ENCODE data around the gene SPART.

DNA sequence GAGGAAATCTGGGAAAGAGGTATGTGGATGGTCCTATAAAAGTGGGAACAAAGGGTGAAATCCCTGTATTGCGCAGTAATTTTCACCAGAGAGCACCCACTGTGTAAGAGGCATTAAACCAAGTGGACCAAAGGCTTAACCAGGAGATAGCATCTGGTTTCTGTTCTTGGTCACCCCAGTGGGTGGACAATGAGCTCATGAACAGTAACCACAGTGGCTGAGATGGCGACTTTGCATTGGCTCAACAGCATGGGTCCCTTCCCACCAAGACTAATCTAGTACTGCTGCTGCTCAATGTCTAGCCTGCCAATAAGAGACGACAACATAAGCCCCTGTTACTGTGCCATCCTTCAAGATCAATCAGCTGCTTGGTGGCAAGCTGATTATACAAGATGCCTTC lies 85.2 kb downstream of the SPART start:
- TF ChIP-seq, protein P1, sequence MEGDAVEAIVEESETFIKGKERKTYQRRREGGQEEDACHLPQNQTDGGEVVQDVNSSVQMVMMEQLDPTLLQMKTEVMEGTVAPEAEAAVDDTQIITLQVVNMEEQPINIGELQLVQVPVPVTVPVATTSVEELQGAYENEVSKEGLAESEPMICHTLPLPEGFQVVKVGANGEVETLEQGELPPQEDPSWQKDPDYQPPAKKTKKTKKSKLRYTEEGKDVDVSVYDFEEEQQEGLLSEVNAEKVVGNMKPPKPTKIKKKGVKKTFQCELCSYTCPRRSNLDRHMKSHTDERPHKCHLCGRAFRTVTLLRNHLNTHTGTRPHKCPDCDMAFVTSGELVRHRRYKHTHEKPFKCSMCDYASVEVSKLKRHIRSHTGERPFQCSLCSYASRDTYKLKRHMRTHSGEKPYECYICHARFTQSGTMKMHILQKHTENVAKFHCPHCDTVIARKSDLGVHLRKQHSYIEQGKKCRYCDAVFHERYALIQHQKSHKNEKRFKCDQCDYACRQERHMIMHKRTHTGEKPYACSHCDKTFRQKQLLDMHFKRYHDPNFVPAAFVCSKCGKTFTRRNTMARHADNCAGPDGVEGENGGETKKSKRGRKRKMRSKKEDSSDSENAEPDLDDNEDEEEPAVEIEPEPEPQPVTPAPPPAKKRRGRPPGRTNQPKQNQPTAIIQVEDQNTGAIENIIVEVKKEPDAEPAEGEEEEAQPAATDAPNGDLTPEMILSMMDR (IDR thresholded peaks at IDR 0.05), result no peak
- no peak for TF ChIP-seq POLR2A (IDR thresholded peaks at IDR 0.05)
- TF ChIP-seq POLR2AphosphoS5 (IDR thresholded peaks at IDR 0.05), result no peak
